ENCODE data around the gene TDP2. TPM values are rescaled to one million over a fixed set of nuclear protein-coding genes. Genes with fewer than 3 reads are reported as not detected.

TDP2 gene
- polyA plus RNA-seq, 1 donor from 2014 or later = 49.0 TPM

DNA sequence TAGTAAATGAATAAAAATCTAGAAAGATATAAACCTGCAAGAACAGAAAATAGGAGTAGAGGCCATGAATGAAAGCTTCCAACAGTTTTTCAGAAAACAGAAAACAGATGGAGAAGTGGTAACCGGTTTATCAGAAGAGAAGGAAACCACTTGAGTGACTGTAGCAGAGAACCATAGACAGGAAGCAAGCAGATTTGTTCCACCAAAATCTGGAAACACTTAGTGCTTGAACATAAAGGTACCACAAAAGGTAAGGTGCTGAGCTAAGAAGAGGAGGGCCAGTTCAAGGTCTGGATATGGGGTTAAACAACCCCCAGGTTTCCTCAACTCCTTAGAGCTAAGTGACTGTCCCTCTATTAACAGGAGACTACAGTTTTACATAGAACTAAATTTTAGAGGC lies 11.5 kb downstream of the TDP2 start:
- Histone ChIP-seq H3K27me3 (ENCODE audit: insufficient read depth, low read depth, low read length) (no peaks in the 10 kb centered on the region), H2AFZ (ENCODE audit: low read depth, low read length) (no peak overlapping the region), H3K36me3 (ENCODE audit: insufficient read depth, low read length) (peaks cover 10% of the 10 kb centered on the region), H3K4me2 (ENCODE audit: low read length) (no peak overlapping the region), H4K20me1 (ENCODE audit: insufficient read depth) (no peaks in the 10 kb centered on the region), H3K79me2 (replicated peaks; ENCODE audit: insufficient read depth, low read length) (peaks cover 16% of the 10 kb centered on the region), H3K9me3 (ENCODE audit: low read length) (no peaks in the 10 kb centered on the region), H3K4me3 (ENCODE audit: low read length) (no peak overlapping the region), H3K9me2 (ENCODE audit: insufficient read depth, low read length) (no peaks in the 10 kb centered on the region), H3F3A (ENCODE audit: insufficient read depth, low read length, poor library complexity, severe bottlenecking) (no peaks in the 10 kb centered on the region), H3K27ac (ENCODE audit: low read length) (no peak overlapping the region), H3K9ac (ENCODE audit: low read length) (no peak overlapping the region)
- TF ChIP-seq MXI1 (conservative IDR thresholded peaks at IDR 0.05; ENCODE audit: poor library complexity, severe bottlenecking) = no peak
- no peak for TF ChIP-seq EP300 (conservative IDR thresholded peaks at IDR 0.05; ENCODE audit: poor library complexity, severe bottlenecking)
- no peak for TF ChIP-seq SMC3 (conservative IDR thresholded peaks at IDR 0.05; ENCODE audit: poor library complexity)
- no peak for TF ChIP-seq RAD21 (conservative IDR thresholded peaks at IDR 0.05)
- TF ChIP-seq TAF1 (IDR thresholded peaks at IDR 0.05; ENCODE audit: low read depth) = no peak
- TF ChIP-seq, protein P1, sequence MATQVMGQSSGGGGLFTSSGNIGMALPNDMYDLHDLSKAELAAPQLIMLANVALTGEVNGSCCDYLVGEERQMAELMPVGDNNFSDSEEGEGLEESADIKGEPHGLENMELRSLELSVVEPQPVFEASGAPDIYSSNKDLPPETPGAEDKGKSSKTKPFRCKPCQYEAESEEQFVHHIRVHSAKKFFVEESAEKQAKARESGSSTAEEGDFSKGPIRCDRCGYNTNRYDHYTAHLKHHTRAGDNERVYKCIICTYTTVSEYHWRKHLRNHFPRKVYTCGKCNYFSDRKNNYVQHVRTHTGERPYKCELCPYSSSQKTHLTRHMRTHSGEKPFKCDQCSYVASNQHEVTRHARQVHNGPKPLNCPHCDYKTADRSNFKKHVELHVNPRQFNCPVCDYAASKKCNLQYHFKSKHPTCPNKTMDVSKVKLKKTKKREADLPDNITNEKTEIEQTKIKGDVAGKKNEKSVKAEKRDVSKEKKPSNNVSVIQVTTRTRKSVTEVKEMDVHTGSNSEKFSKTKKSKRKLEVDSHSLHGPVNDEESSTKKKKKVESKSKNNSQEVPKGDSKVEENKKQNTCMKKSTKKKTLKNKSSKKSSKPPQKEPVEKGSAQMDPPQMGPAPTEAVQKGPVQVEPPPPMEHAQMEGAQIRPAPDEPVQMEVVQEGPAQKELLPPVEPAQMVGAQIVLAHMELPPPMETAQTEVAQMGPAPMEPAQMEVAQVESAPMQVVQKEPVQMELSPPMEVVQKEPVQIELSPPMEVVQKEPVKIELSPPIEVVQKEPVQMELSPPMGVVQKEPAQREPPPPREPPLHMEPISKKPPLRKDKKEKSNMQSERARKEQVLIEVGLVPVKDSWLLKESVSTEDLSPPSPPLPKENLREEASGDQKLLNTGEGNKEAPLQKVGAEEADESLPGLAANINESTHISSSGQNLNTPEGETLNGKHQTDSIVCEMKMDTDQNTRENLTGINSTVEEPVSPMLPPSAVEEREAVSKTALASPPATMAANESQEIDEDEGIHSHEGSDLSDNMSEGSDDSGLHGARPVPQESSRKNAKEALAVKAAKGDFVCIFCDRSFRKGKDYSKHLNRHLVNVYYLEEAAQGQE (IDR thresholded peaks at IDR 0.05; ENCODE audit: borderline replicate concordance) = no peak
- TF ChIP-seq POLR2AphosphoS5 (IDR thresholded peaks at IDR 0.05) = no peak
- no peak for TF ChIP-seq EZH2 (IDR thresholded peaks at IDR 0.05; ENCODE audit: borderline replicate concordance, insufficient read depth, low read length, poor library complexity, severe bottlenecking)
- TF ChIP-seq, protein P2, sequence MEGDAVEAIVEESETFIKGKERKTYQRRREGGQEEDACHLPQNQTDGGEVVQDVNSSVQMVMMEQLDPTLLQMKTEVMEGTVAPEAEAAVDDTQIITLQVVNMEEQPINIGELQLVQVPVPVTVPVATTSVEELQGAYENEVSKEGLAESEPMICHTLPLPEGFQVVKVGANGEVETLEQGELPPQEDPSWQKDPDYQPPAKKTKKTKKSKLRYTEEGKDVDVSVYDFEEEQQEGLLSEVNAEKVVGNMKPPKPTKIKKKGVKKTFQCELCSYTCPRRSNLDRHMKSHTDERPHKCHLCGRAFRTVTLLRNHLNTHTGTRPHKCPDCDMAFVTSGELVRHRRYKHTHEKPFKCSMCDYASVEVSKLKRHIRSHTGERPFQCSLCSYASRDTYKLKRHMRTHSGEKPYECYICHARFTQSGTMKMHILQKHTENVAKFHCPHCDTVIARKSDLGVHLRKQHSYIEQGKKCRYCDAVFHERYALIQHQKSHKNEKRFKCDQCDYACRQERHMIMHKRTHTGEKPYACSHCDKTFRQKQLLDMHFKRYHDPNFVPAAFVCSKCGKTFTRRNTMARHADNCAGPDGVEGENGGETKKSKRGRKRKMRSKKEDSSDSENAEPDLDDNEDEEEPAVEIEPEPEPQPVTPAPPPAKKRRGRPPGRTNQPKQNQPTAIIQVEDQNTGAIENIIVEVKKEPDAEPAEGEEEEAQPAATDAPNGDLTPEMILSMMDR (IDR thresholded peaks at IDR 0.05; ENCODE audit: poor library complexity, severe bottlenecking) = no peak

DNA sequence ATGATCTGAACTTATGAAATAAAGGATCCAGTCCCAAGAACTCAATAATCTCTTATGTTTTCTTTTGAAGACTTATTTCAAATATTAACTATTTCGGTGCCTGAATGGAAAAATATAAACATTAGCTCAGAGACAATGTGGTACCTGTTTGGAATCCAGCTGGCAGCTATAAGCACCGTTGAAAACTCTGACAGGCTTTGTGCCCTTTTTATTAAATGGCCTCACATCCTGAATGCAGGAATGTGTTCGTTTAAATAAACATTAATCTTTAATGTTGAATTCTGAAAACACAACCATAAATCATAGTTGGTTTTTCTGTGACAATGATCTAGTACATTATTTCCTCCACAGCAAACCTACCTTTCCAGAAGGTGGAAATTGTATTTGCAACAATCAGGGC lies 16.3 kb downstream of the TDP2 start:
- H3K36me3 ChIP-seq (ENCODE audit: insufficient read depth, low read length) = peaks cover 14% of the 10 kb centered on the region

More for the DNA sequence above, 16.3 kb downstream of the TDP2 start:
- H3F3A ChIP-seq (ENCODE audit: insufficient read depth, low read length, poor library complexity, severe bottlenecking) = no peaks in the 10 kb centered on the region
- no peaks in the 10 kb centered on the region for H3K9me2 ChIP-seq (ENCODE audit: insufficient read depth, low read length)
- H3K79me2 ChIP-seq (replicated peaks; ENCODE audit: insufficient read depth, low read length) = no peaks in the 10 kb centered on the region
- H2AFZ ChIP-seq (ENCODE audit: low read depth, low read length) = no peak overlapping the region
- TF ChIP-seq, protein P1 (IDR thresholded peaks at IDR 0.05; ENCODE audit: borderline replicate concordance) = no peak
- TF ChIP-seq EP300 (conservative IDR thresholded peaks at IDR 0.05; ENCODE audit: poor library complexity, severe bottlenecking) (no peak), RAD21 (conservative IDR thresholded peaks at IDR 0.05) (no peak), SMC3 (conservative IDR thresholded peaks at IDR 0.05; ENCODE audit: poor library complexity) (no peak)
- TF ChIP-seq, protein P2 (IDR thresholded peaks at IDR 0.05; ENCODE audit: poor library complexity, severe bottlenecking) = no peak
- H3K27ac ChIP-seq (ENCODE audit: low read length) = no peak overlapping the region
- no peaks in the 10 kb centered on the region for H3K27me3 ChIP-seq (ENCODE audit: insufficient read depth, low read depth, low read length)
- no peak overlapping the region for H3K4me3 ChIP-seq (ENCODE audit: low read length)
- no peaks in the 10 kb centered on the region for H4K20me1 ChIP-seq (ENCODE audit: insufficient read depth)
- no peaks in the 10 kb centered on the region for H3K9me3 ChIP-seq (ENCODE audit: low read length)
- H3K9ac ChIP-seq (ENCODE audit: low read length) = no peak overlapping the region
- H3K4me2 ChIP-seq (ENCODE audit: low read length) = no peak overlapping the region

Measured in neural cell (in vitro differentiated cells).